BLaER1 treated with 17β-estradiol and CSF1 and Interleukin-3, amounts not matched to agents 10 nM and 100 nM (cell line): ENCODE measurements around the gene FBRS.
"Not testable (repeated sequence)": the region's sequence is repeated elsewhere in the genome, so short reads cannot be mapped to it uniquely, and the experiment has no call there.

Experiments
- H3K27ac ChIP-seq, 11 experiments: shearing (Covaris generic); formaldehyde crosslinking; 2 replicates each; pipeline ENCODE4 v1.8.1; 2022
- H3K27me3 ChIP-seq, 11 experiments: shearing (Covaris generic); formaldehyde crosslinking; 2 replicates each; pipeline ENCODE4 v1.8.1; 2022
- H3K36me3 ChIP-seq, 11 experiments: shearing (Covaris generic); formaldehyde crosslinking; 2 replicates each; pipeline ENCODE4 v1.8.1; 2022
- H3K4me1 ChIP-seq, 10 experiments: shearing (Covaris generic); formaldehyde crosslinking; 2 replicates each; pipeline ENCODE4 v1.8.1; 2022
- H3K4me2 ChIP-seq, 11 experiments: shearing (Covaris generic); formaldehyde crosslinking; 2 replicates each; pipeline ENCODE4 v1.8.1; 2022
- H3K4me3 ChIP-seq, 10 experiments: shearing (Covaris generic); formaldehyde crosslinking; 2 replicates each; pipeline ENCODE4 v1.8.1; 2022
- H3K9ac ChIP-seq, 11 experiments: shearing (Covaris generic); formaldehyde crosslinking; 2 replicates each; pipeline ENCODE4 v1.8.1; 2022
- H3K9me3 ChIP-seq, 11 experiments: shearing (Covaris generic); formaldehyde crosslinking; replicated peaks in 1 of 11; 2 replicates each; pipeline ENCODE4 v1.8.1; 2022
- H4K20me1 ChIP-seq, 11 experiments: shearing (Covaris generic); formaldehyde crosslinking; 2 replicates each; pipeline ENCODE4 v1.8.1; 2022
- Cebpa-rat ChIP-seq, 11 experiments: shearing (Covaris generic); IDR thresholded peaks; 2 replicates each; pipeline ENCODE4 v1.8.1; 2022

The FBRS gene

GRCh38 chr16:30678586-30678970 lies 20.3 kb downstream of the FBRS start:
- TF ChIP-seq Cebpa-rat (IDR thresholded peaks at IDR 0.05) = no peak
- H3K36me3 ChIP-seq = no peaks in the 10 kb centered on the region
- H3K27ac ChIP-seq = no peak overlapping the region
- H3K4me2 ChIP-seq = no peak overlapping the region; a peak in 1 of 22 replicates
- no peak overlapping the region for H3K4me3 ChIP-seq
- no peaks in the 10 kb centered on the region for H3K27me3 ChIP-seq
- H3K4me1 ChIP-seq = peaks cover 0 to 26% (median 13%) of the 10 kb centered on the region in 10 experiments; a peak in 12 of 20 replicates
- H4K20me1 ChIP-seq = no peaks in the 10 kb centered on the region
- H3K9me3 ChIP-seq = peaks cover 0 to 3% (median 0%) of the 10 kb centered on the region in 11 experiments; a peak in 1 of 22 replicates
- H3K9ac ChIP-seq = no peak overlapping the region

GRCh38 chr16:30680326-30680725 lies 22.1 kb downstream of the FBRS start:
- no peaks in the 10 kb centered on the region for H4K20me1 ChIP-seq
- peaks cover 0 to 26% (median 13%) of the 10 kb centered on the region in 10 experiments; a peak in 12 of 20 replicates for H3K4me1 ChIP-seq
- no peak overlapping the region for H3K4me3 ChIP-seq
- H3K9ac ChIP-seq = no peak overlapping the region
- H3K36me3 ChIP-seq = no peaks in the 10 kb centered on the region
- H3K27ac ChIP-seq = no peak overlapping the region
- H3K27me3 ChIP-seq = no peaks in the 10 kb centered on the region
- no peak for TF ChIP-seq Cebpa-rat (IDR thresholded peaks at IDR 0.05)
- H3K4me2 ChIP-seq = no peak overlapping the region
- H3K9me3 ChIP-seq = peaks cover 0 to 3% (median 0%) of the 10 kb centered on the region in 11 experiments; a peak in 1 of 22 replicates

GRCh38 chr16:30688701-30689100 lies 30.5 kb downstream of the FBRS start:
- Histone ChIP-seq H3K4me1 (peaks cover 0 to 25% (median 16%) of the 10 kb centered on the region in 10 experiments), H3K9ac (peak overlapping the region in 2 of 11 experiments; percentile 22 to 45; a peak in 1 of 22 replicates), H3K36me3 (no peaks in the 10 kb centered on the region), H3K4me3 (no peak overlapping the region), H3K27me3 (no peaks in the 10 kb centered on the region), H4K20me1 (no peaks in the 10 kb centered on the region), H3K4me2 (peak overlapping the region in 7 of 11 experiments; percentile 1 to 34 (median 8); a peak in 8 of 22 replicates), H3K27ac (no peak overlapping the region; a peak in 1 of 22 replicates), H3K9me3 (no peaks in the 10 kb centered on the region)
- TF ChIP-seq Cebpa-rat (IDR thresholded peaks at IDR 0.05) = no peak

- Histone ChIP-seq H4K20me1 (no peaks in the 10 kb centered on the region), H3K27ac (no peak overlapping the region), H3K27me3 (no peaks in the 10 kb centered on the region), H3K9me3 (no peaks in the 10 kb centered on the region), H3K36me3 (no peaks in the 10 kb centered on the region), H3K4me3 (no peak overlapping the region), H3K4me2 (no peak overlapping the region), H3K4me1 (peaks cover 20 to 47% (median 40%) of the 10 kb centered on the region in 10 experiments), H3K9ac (no peak overlapping the region)
- no peak for TF ChIP-seq Cebpa-rat (IDR thresholded peaks at IDR 0.05)
Measured at GRCh38 chr16:30691907-30692306, 33.7 kb downstream of the FBRS start.

- H3K4me2 ChIP-seq = peak overlapping the region in 6 of 11 experiments; percentile 0 to 39 (median 24); a peak in 5 of 22 replicates
Measured at GRCh38 chr16:30692396-30693064, 34.3 kb downstream of the FBRS start.

GRCh38 chr16:30694926-30695693 lies 36.9 kb downstream of the FBRS start:
- peak overlapping the region in 10 of 11 experiments; percentile 2 to 55 (median 33); a peak in 16 of 22 replicates for H3K9ac ChIP-seq
- H3K4me3 ChIP-seq = no peak overlapping the region
- H3K27me3 ChIP-seq = no peaks in the 10 kb centered on the region
- H3K27ac ChIP-seq = peak overlapping the region in 8 of 11 experiments; percentile 14 to 57 (median 44); a peak in 12 of 22 replicates
- peaks cover 4 to 8% (median 5%) of the 10 kb centered on the region in 11 experiments; a peak in 18 of 22 replicates for H3K36me3 ChIP-seq
- no peak for TF ChIP-seq Cebpa-rat (IDR thresholded peaks at IDR 0.05)
- H3K9me3 ChIP-seq = no peaks in the 10 kb centered on the region
- peaks cover 36 to 56% (median 52%) of the 10 kb centered on the region in 10 experiments for H3K4me1 ChIP-seq
- H3K4me2 ChIP-seq = peak overlapping the region; percentile 47 to 78 (median 62)
- peaks cover 8 to 12% (median 10%) of the 10 kb centered on the region in 11 experiments; a peak in 19 of 22 replicates for H4K20me1 ChIP-seq

More at GRCh38 chr16:30692396-30693064, 34.3 kb downstream of the FBRS start:
- H3K27ac ChIP-seq = no peak overlapping the region
- no peak overlapping the region for H3K9ac ChIP-seq
- H3K36me3 ChIP-seq = no peaks in the 10 kb centered on the region
- H3K27me3 ChIP-seq = no peaks in the 10 kb centered on the region
- H3K4me3 ChIP-seq = no peak overlapping the region
- TF ChIP-seq Cebpa-rat (IDR thresholded peaks at IDR 0.05) = no peak
- no peaks in the 10 kb centered on the region for H3K9me3 ChIP-seq
- H4K20me1 ChIP-seq = no peaks in the 10 kb centered on the region
- peaks cover 26 to 54% (median 46%) of the 10 kb centered on the region in 10 experiments for H3K4me1 ChIP-seq

- H3K9me3 ChIP-seq, H3K4me3 ChIP-seq, H3K27me3 ChIP-seq, H3K9ac ChIP-seq, H3K27ac ChIP-seq: not testable (repeated sequence)
- H4K20me1 ChIP-seq = peaks cover 19 to 28% (median 25%) of the 10 kb centered on the region in 11 experiments; a peak in 20 of 22 replicates
- peaks cover 19 to 23% (median 20%) of the 10 kb centered on the region in 11 experiments for H3K36me3 ChIP-seq
- H3K4me1 ChIP-seq = peaks cover 42 to 65% (median 60%) of the 10 kb centered on the region in 10 experiments
- H3K4me2 ChIP-seq = peak overlapping the region in 1 of 11 experiments; percentile 89; a peak in 2 of 22 replicates
Measured at GRCh38 chr16:30696646-30697045, 38.4 kb downstream of the FBRS start.

GRCh38 chr16:30697264-30698138 lies 39.3 kb downstream of the FBRS start:
- Histone ChIP-seq H3K9ac (peak overlapping the region; percentile 97 to 100 (median 99)), H3K4me1 (peaks cover 42 to 65% (median 59%) of the 10 kb centered on the region in 10 experiments)

More at GRCh38 chr16:30697264-30698138, 39.3 kb downstream of the FBRS start:
- H3K27ac ChIP-seq = peak overlapping the region; percentile 98 to 100 (median 99)
- H3K27me3 ChIP-seq = no peaks in the 10 kb centered on the region
- peaks cover 25 to 32% (median 27%) of the 10 kb centered on the region in 11 experiments for H3K36me3 ChIP-seq
- H3K4me2 ChIP-seq = peak overlapping the region; percentile 84 to 100 (median 94)
- no peaks in the 10 kb centered on the region for H3K9me3 ChIP-seq
- H3K4me3 ChIP-seq = peak overlapping the region; percentile 84 to 99 (median 90)
- TF ChIP-seq Cebpa-rat (IDR thresholded peaks at IDR 0.05) = no peak
- H4K20me1 ChIP-seq = peaks cover 22 to 34% (median 31%) of the 10 kb centered on the region in 11 experiments; a peak in 20 of 22 replicates
